SU-DHL-6 (cell line): ENCODE data around the gene EEF1B2.

ENCODE experiments used
- H2AFZ ChIP-seq: fragments of 200-600 bp; sonication (generic); 2 replicates; pipeline ENCODE4 v1.6.1; 2014; ENCODE audit warnings: low read depth, mild to moderate bottlenecking, moderate library complexity, mixed read lengths, antibody characterized with exemption, low read length; ENCODE audit not compliant: severe bottlenecking
- H3F3A ChIP-seq: fragments of 200-600 bp; shearing (Covaris generic); 2 replicates; pipeline ENCODE4 v1.6.0; 2016; ENCODE audit warnings: antibody characterized with exemption, mild to moderate bottlenecking; ENCODE audit not compliant: insufficient read depth
- H3K27ac ChIP-seq: fragments of 200-600 bp; sonication (generic); 2 replicates; pipeline ENCODE4 v1.5.1; 2016; ENCODE audit warnings: low read depth, mild to moderate bottlenecking, low read length, moderate library complexity, mixed read lengths
- H3K27me3 ChIP-seq: fragments of 200-600 bp; sonication (generic), shearing (Covaris generic); 2 replicates; pipeline ENCODE4 v1.6.0; 2014; ENCODE audit warnings: mild to moderate bottlenecking, low read length
- H3K36me3 ChIP-seq: fragments of 200-600 bp; sonication (generic); 2 replicates; pipeline ENCODE4 v1.6.1; 2014; ENCODE audit warnings: mild to moderate bottlenecking, low read length, mixed read lengths
- H3K4me2 ChIP-seq: fragments of 300-600, 200-600 bp; shearing (Covaris generic), sonication (generic); 2 replicates; pipeline ENCODE4 v1.6.0; 2014; ENCODE audit warnings: low read length, low read depth, mild to moderate bottlenecking; ENCODE audit not compliant: poor library complexity, severe bottlenecking
- H3K4me3 ChIP-seq: fragments of 200-600 bp; sonication (generic); 2 replicates; pipeline ENCODE4 v1.5.1; 2014; ENCODE audit warnings: antibody characterized with exemption, low read length, mild to moderate bottlenecking, mixed read lengths; ENCODE audit not compliant: insufficient read depth, poor library complexity, severe bottlenecking
- H3K79me2 ChIP-seq: fragments of 200-600 bp; sonication (generic); 2 replicates; pipeline ENCODE4 v1.6.1; 2014; ENCODE audit warnings: mild to moderate bottlenecking, low read length, moderate library complexity; ENCODE audit not compliant: insufficient read depth
- H3K9ac ChIP-seq: fragments of 200-600 bp; sonication (generic); 2 replicates; pipeline ENCODE4 v1.7.0; 2014; ENCODE audit warnings: mild to moderate bottlenecking, low read length
- H3K9me2 ChIP-seq: fragments of 200-600 bp; sonication (generic); replicated peaks from 2 replicates; pipeline ENCODE4 v1.6.1; 2014; ENCODE audit warnings: low read length; ENCODE audit not compliant: insufficient read depth
- H3K9me3 ChIP-seq: fragments of 200-600 bp; sonication (generic); 2 replicates; pipeline ENCODE4 v1.6.1; 2014; ENCODE audit warnings: low read length, mixed read lengths; ENCODE audit not compliant: insufficient read depth
- H4K20me1 ChIP-seq: fragments of 200-600 bp; sonication (generic); 2 replicates; pipeline ENCODE4 v1.6.1; 2014; ENCODE audit warnings: low read depth, mild to moderate bottlenecking, antibody characterized with exemption, low read length, moderate library complexity, mixed read lengths
- EZH2phosphoT487 ChIP-seq: fragments of 200-600 bp; sonication (generic), shearing (Covaris generic); conservative IDR thresholded peaks from 2 replicates; pipeline ENCODE4 v1.6.1; 2018; ENCODE audit warnings: mild to moderate bottlenecking, antibody characterized with exemption, low read length, moderate library complexity, mixed read lengths
- TF ChIP-seq, protein P1 (sequence below): fragments of 200-600 bp; sonication (generic); IDR thresholded peaks from one replicate; pipeline ENCODE4 v1.5.1; 2017; ENCODE audit warnings: antibody characterized with exemption, mild to moderate bottlenecking, low read length, moderate library complexity; ENCODE audit not compliant: insufficient read depth, poor library complexity, severe bottlenecking

EEF1B2 gene

DNA sequence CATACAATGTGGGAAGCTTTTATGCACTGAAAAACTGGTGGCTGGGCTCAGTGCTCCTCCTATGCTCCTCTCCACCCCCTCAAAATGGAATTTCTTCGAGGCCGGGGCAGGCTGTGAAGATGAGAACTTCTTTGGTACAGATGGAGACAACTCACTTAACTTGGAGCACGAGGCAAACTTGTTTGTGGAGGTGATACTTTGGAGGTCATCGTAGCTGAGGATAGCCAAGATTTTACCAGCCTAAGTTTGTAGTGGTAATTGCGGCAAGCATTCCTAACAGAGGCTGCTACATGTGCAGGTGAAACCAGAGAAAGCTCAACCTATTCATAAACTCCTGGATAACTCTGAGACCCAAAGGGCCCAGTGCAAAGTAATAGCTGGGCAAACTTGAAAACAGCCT is 14.0 kb upstream of the EEF1B2 start:
- no peaks in the 10 kb centered on the region for H3K79me2 ChIP-seq
- H3K9me3 ChIP-seq, result no peaks in the 10 kb centered on the region
- no peaks in the 10 kb centered on the region for H3K27me3 ChIP-seq
- no peak overlapping the region for H3K4me2 ChIP-seq
- no peak overlapping the region for H3K9ac ChIP-seq
- no peak overlapping the region for H2AFZ ChIP-seq
- H3K27ac ChIP-seq, result no peak overlapping the region
- H4K20me1 ChIP-seq, result no peaks in the 10 kb centered on the region
- H3K9me2 ChIP-seq, result no peaks in the 10 kb centered on the region
- H3K4me3 ChIP-seq, result no peak overlapping the region
- H3F3A ChIP-seq, result 0 out of 2 replicates have a peak, but pooled peaks cover 3% of the 10 kb centered on the region
- no peak for TF ChIP-seq EZH2phosphoT487
- TF ChIP-seq, protein P1, sequence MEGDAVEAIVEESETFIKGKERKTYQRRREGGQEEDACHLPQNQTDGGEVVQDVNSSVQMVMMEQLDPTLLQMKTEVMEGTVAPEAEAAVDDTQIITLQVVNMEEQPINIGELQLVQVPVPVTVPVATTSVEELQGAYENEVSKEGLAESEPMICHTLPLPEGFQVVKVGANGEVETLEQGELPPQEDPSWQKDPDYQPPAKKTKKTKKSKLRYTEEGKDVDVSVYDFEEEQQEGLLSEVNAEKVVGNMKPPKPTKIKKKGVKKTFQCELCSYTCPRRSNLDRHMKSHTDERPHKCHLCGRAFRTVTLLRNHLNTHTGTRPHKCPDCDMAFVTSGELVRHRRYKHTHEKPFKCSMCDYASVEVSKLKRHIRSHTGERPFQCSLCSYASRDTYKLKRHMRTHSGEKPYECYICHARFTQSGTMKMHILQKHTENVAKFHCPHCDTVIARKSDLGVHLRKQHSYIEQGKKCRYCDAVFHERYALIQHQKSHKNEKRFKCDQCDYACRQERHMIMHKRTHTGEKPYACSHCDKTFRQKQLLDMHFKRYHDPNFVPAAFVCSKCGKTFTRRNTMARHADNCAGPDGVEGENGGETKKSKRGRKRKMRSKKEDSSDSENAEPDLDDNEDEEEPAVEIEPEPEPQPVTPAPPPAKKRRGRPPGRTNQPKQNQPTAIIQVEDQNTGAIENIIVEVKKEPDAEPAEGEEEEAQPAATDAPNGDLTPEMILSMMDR, result no peak
- H3K36me3 ChIP-seq, result peaks cover 52% of the 10 kb centered on the region

DNA sequence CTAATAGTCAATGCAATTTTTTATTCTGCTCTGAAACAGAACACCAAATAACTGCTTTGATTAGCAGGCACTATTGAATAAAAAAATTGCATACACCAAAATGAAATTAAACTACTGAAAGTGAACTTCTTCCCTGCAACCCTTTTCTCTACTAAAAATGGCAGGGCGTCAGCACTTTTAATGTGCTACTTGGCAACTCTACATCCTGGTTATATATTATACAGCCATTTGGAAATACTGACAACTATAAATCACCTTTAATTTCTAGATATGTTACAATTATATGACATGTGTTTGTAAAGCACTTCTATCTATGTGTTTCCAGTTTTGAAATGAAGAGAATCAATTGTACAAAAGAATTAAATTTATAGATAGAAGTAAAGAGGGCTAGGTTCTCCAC is 10.4 kb upstream of the EEF1B2 start:
- H3K36me3 ChIP-seq, result peaks cover 36% of the 10 kb centered on the region
- no peaks in the 10 kb centered on the region for H4K20me1 ChIP-seq
- no peaks in the 10 kb centered on the region for H3K9me3 ChIP-seq
- no peaks in the 10 kb centered on the region for H3K9me2 ChIP-seq
- H3K4me2 ChIP-seq, result no peak overlapping the region
- H3K27me3 ChIP-seq, result no peaks in the 10 kb centered on the region
- peaks cover 31% of the 10 kb centered on the region for H3K79me2 ChIP-seq
- no peak overlapping the region for H2AFZ ChIP-seq
- no peak overlapping the region for H3K4me3 ChIP-seq
- TF ChIP-seq, protein P1, result no peak
- no peak for TF ChIP-seq EZH2phosphoT487
- no peak overlapping the region for H3K9ac ChIP-seq
- no peak overlapping the region for H3K27ac ChIP-seq
- 0 out of 2 replicates have a peak, but pooled peaks cover 7% of the 10 kb centered on the region for H3F3A ChIP-seq

DNA sequence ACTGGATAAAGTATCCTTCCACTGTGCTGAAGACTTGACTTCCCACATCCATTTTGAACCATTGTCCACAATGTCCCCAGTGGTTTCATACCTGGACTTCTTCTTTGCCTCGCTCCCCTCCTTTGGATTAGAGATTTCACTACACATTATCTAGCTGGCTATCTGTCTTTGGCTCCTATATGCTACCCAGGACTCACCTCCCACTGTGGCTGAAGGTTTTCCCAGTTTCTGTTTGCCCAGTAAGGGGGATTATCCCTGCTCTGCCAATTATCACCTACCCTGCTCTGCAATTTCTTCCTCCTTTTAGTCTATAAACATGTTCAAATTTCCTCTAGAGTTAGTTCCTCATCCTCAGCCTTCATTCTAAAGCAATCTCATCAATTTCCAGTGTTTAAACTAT is 9.5 kb upstream of the EEF1B2 start:
- no peak for TF ChIP-seq EZH2phosphoT487
- TF ChIP-seq, protein P1, result no peak
- Histone ChIP-seq H2AFZ (no peak overlapping the region), H3K36me3 (peaks cover 28% of the 10 kb centered on the region), H3K9me3 (no peaks in the 10 kb centered on the region), H3K27me3 (no peaks in the 10 kb centered on the region), H3K79me2 (peaks cover 36% of the 10 kb centered on the region), H3K27ac (no peak overlapping the region), H3K9me2 (no peaks in the 10 kb centered on the region), H3F3A (0 out of 2 replicates have a peak, but pooled peaks cover 7% of the 10 kb centered on the region), H3K4me2 (no peak overlapping the region), H3K9ac (no peak overlapping the region), H4K20me1 (no peaks in the 10 kb centered on the region), H3K4me3 (no peak overlapping the region)
